Gastrocnemius medialis (tissue), 4 donors: ENCODE results near the gene AP1G2.

ENCODE experiments used
- CTCF ChIP-seq, 5 experiments: fragments of 450-650 bp in 3 of 5; fragments of 200-600 bp in 2 of 5; sonication (generic) in 2 of 5; IDR thresholded peaks in 4 of 5; conservative IDR thresholded peaks in 1 of 5; 1 replicate in 4 of 5; 2 replicates in 1 of 5; pipeline ENCODE4 v1.5.1; 2016 to 2019; ENCODE audit warnings: antibody characterized with exemption in 5 of 5, mild to moderate bottlenecking in 3 of 5, moderate library complexity in 3 of 5
- POLR2A ChIP-seq, 2 donors: fragments of 450-650 bp; IDR thresholded peaks; one replicate each; pipeline ENCODE4 v1.6.1; 2017; ENCODE audit warnings: antibody characterized with exemption in 2 of 2, mild to moderate bottlenecking in 2 of 2, moderate library complexity in 2 of 2

GRCh38 chr14:23613242-23614070 lies 45.9 kb upstream of the AP1G2 start:
- TF ChIP-seq CTCF (IDR thresholded peaks at IDR 0.05 in 4 of 5, conservative IDR thresholded peaks at IDR 0.05 in 1 of 5) (no peak), POLR2A (IDR thresholded peaks at IDR 0.05) (no peak)
